IPS-NIHi7 (cell line): ENCODE measurements around the gene NEK6.

Experiments
- DNase-seq: peaks from one replicate; pipeline ENCODE4 v3.0.0; 2012; ENCODE audit warnings: mixed read lengths; ENCODE audit errors: extremely low spot score

NEK6 gene

GRCh38 chr9:124373851-124374250 is 116.1 kb downstream of the NEK6 start:
- DNase-seq = no peak

- DNase-seq = no peak
Measured at GRCh38 chr9:124375726-124376125, 118.0 kb downstream of the NEK6 start.

- DNase-seq = no peak
Measured at GRCh38 chr9:124376329-124376728, 118.6 kb downstream of the NEK6 start.

GRCh38 chr9:124377551-124378406 is 120.0 kb downstream of the NEK6 start:
- DNase-seq = no peak

- no peak for DNase-seq
Measured at GRCh38 chr9:124381170-124381945, 123.6 kb downstream of the NEK6 start.

- no peak for DNase-seq
Measured at GRCh38 chr9:124384210-124384609, 126.5 kb downstream of the NEK6 start.

GRCh38 chr9:124384846-124385245 is 127.1 kb downstream of the NEK6 start:
- no peak for DNase-seq

- no peak for DNase-seq
Measured at GRCh38 chr9:124385623-124386022, 127.9 kb downstream of the NEK6 start.

- no peak for DNase-seq
Measured at GRCh38 chr9:124386201-124386600, 128.5 kb downstream of the NEK6 start.

- no peak for DNase-seq
Measured at GRCh38 chr9:124388275-124389048, 130.7 kb downstream of the NEK6 start.

- no peak for DNase-seq
Measured at GRCh38 chr9:124389146-124389939, 131.6 kb downstream of the NEK6 start.

- no peak for DNase-seq
Measured at GRCh38 chr9:124390794-124391658, 133.3 kb downstream of the NEK6 start.

GRCh38 chr9:124392254-124392870 is 134.6 kb downstream of the NEK6 start:
- DNase-seq = no peak

- DNase-seq = peak; percentile 47
Measured at GRCh38 chr9:124392871-124393460, 135.2 kb downstream of the NEK6 start.

GRCh38 chr9:124394167-124394566 is 136.4 kb downstream of the NEK6 start:
- no peak for DNase-seq

GRCh38 chr9:124394596-124394995 is 136.8 kb downstream of the NEK6 start:
- DNase-seq = no peak

GRCh38 chr9:124395826-124396225 is 138.1 kb downstream of the NEK6 start:
- no peak for DNase-seq

GRCh38 chr9:124398191-124398935 is 140.6 kb downstream of the NEK6 start:
- DNase-seq = no peak
